Neuronal stem cell (in vitro differentiated cells): ENCODE results near the gene GPSM3.

Experiments
- DNase-seq: peaks from one replicate; pipeline ENCODE4 v3.0.0-alpha.2; 2013; ENCODE audit warnings: low spot score
- H2AFZ ChIP-seq: one replicate; pipeline ENCODE4 v1.6.1; 2013; ENCODE audit warnings: mild to moderate bottlenecking, low read length, inconsistent platforms
- H2AK5ac ChIP-seq: 2 replicates; pipeline ENCODE4 v1.6.1; 2013; ENCODE audit warnings: low read depth, mild to moderate bottlenecking, inconsistent platforms, low read length, moderate library complexity, mixed read lengths
- H2BK120ac ChIP-seq: 2 replicates; pipeline ENCODE4 v1.6.1; 2013; ENCODE audit warnings: low read depth, mild to moderate bottlenecking, inconsistent platforms, low read length, moderate library complexity, mixed read lengths
- H2BK12ac ChIP-seq: one replicate; pipeline ENCODE4 v1.6.1; 2013; ENCODE audit warnings: low read length, inconsistent platforms
- H2BK15ac ChIP-seq: 2 replicates; pipeline ENCODE4 v1.6.1; 2013; ENCODE audit warnings: mild to moderate bottlenecking, low read length, inconsistent platforms, mixed read lengths
- H2BK5ac ChIP-seq: one replicate; pipeline ENCODE4 v1.6.1; 2013; ENCODE audit warnings: inconsistent platforms, mild to moderate bottlenecking, low read length, moderate library complexity
- H3K14ac ChIP-seq: one replicate; pipeline ENCODE4 v1.6.1; 2013; ENCODE audit warnings: low read length, inconsistent platforms
- H3K18ac ChIP-seq: 2 replicates; pipeline ENCODE4 v1.6.1; 2013; ENCODE audit warnings: low read length, inconsistent platforms
- H3K23ac ChIP-seq: 2 replicates; pipeline ENCODE4 v1.6.1; 2013; ENCODE audit warnings: low read depth, mild to moderate bottlenecking, mixed read lengths, low read length, inconsistent platforms; ENCODE audit not compliant: poor library complexity
- H3K27ac ChIP-seq: replicated peaks from 3 replicates; pipeline ENCODE4 v1.5.1; 2013; ENCODE audit warnings: low read length, inconsistent platforms
- H3K27me3 ChIP-seq, 3 experiments: 2 replicates each; pipeline ENCODE4 v1.6.1; 2013; ENCODE audit warnings: low read length in 3 of 3, mild to moderate bottlenecking in 2 of 3, inconsistent platforms in 1 of 3, low read depth in 1 of 3, mixed read lengths in 1 of 3, moderate library complexity in 1 of 3; ENCODE audit not compliant: control insufficient read depth in 3 of 3, insufficient read depth in 3 of 3
- H3K36me3 ChIP-seq, 2 donors: replicated peaks in 1 of 2; 2 replicates each; pipeline ENCODE4 v1.6.1; 2013; ENCODE audit warnings: low read length in 2 of 2; ENCODE audit not compliant: control insufficient read depth in 2 of 2, insufficient read depth in 2 of 2
- H3K4ac ChIP-seq: 2 replicates; pipeline ENCODE4 v1.6.1; 2013; ENCODE audit warnings: inconsistent platforms, mild to moderate bottlenecking, low read length, moderate library complexity
- H3K4me1 ChIP-seq, 2 donors: 1 replicate in 1 of 2; 2 replicates in 1 of 2; pipeline ENCODE4 v1.6.1; 2013; ENCODE audit warnings: low read length in 2 of 2, low read depth in 1 of 2; ENCODE audit not compliant: control insufficient read depth in 2 of 2, insufficient read depth in 1 of 2
- H3K4me2 ChIP-seq: one replicate; pipeline ENCODE4 v1.6.1; 2013; ENCODE audit warnings: mild to moderate bottlenecking, low read length, inconsistent platforms; ENCODE audit not compliant: insufficient read depth, poor library complexity, severe bottlenecking
- H3K4me3 ChIP-seq, 2 donors: 2 replicates each; pipeline ENCODE4 v1.5.1; 2013; ENCODE audit warnings: low read length in 2 of 2, mild to moderate bottlenecking in 2 of 2, inconsistent platforms in 1 of 2, moderate library complexity in 1 of 2
- H3K79me1 ChIP-seq: one replicate; pipeline ENCODE4 v1.6.1; 2013; ENCODE audit warnings: low read depth, mild to moderate bottlenecking, inconsistent platforms, low read length, moderate library complexity
- H3K9ac ChIP-seq: one replicate; pipeline ENCODE4 v1.6.1; 2013; ENCODE audit warnings: mild to moderate bottlenecking, low read depth, low read length, inconsistent platforms; ENCODE audit not compliant: poor library complexity
- H3K9me3 ChIP-seq, 2 donors: replicated peaks in 1 of 2; 2 replicates each; pipeline versions ENCODE3 to v1.6.1; 2013; ENCODE audit warnings: low read length in 2 of 2, mild to moderate bottlenecking in 2 of 2, inconsistent platforms in 1 of 2, low read depth in 1 of 2, mixed read lengths in 1 of 2, moderate library complexity in 1 of 2; ENCODE audit not compliant: control insufficient read depth in 2 of 2, insufficient read depth in 1 of 2
- H4K8ac ChIP-seq: one replicate; pipeline ENCODE4 v1.6.1; 2013; ENCODE audit warnings: low read depth, mild to moderate bottlenecking, inconsistent platforms, low read length, moderate library complexity
- H4K91ac ChIP-seq: one replicate; pipeline ENCODE4 v1.6.1; 2013; ENCODE audit warnings: low read length, low read depth, mild to moderate bottlenecking, inconsistent platforms; ENCODE audit not compliant: poor library complexity
- WGBS, 2 donors: extraction: QIAGEN DNeasy Blood & Tissue Kit; methylation state at CpG; one replicate each; pipeline ENCODE4 v1.1.7; 2013; ENCODE audit warnings: missing lambda C conversion rate in 2 of 2, mixed read lengths in 1 of 2; ENCODE audit not compliant: insufficient read length in 2 of 2, insufficient replicate concordance in 1 of 2; ENCODE audit errors: extremely low coverage in 2 of 2; 5-methylcytosine and 5-hydroxymethylcytosine counted together

Gene GPSM3

GRCh38 chr6:32216285-32216684 is 23.8 kb upstream of the GPSM3 start:
- H3K23ac ChIP-seq = no peak overlapping the region
- no peak overlapping the region for H4K8ac ChIP-seq
- no peak overlapping the region for H2AK5ac ChIP-seq
- no peak overlapping the region for H2BK12ac ChIP-seq
- no peak overlapping the region for H3K4me2 ChIP-seq
- no peak overlapping the region for H2BK5ac ChIP-seq
- no peak overlapping the region for H4K91ac ChIP-seq
- no peak overlapping the region for H3K4ac ChIP-seq
- no peak overlapping the region for H3K18ac ChIP-seq
- peaks cover 0 to 37% (median 0%) of the 10 kb centered on the region in 3 experiments for H3K27me3 ChIP-seq
- no peaks in the 10 kb centered on the region for H3K4me1 ChIP-seq
- H3K9me3 ChIP-seq = no peaks in the 10 kb centered on the region
- H3K4me3 ChIP-seq = no peak overlapping the region
- DNase-seq = no peak
- no CpG with 5 or more reads among the region's 10 CpGs for WGBS, 2 donors
- no peak overlapping the region for H2BK120ac ChIP-seq
- no peak overlapping the region for H3K9ac ChIP-seq
- no peak overlapping the region for H2BK15ac ChIP-seq
- H2AFZ ChIP-seq = no peak overlapping the region
- H3K14ac ChIP-seq = no peak overlapping the region
- H3K79me1 ChIP-seq = no peaks in the 10 kb centered on the region
- H3K36me3 ChIP-seq = no peaks in the 10 kb centered on the region
- H3K27ac ChIP-seq = no peak overlapping the region

DNA sequence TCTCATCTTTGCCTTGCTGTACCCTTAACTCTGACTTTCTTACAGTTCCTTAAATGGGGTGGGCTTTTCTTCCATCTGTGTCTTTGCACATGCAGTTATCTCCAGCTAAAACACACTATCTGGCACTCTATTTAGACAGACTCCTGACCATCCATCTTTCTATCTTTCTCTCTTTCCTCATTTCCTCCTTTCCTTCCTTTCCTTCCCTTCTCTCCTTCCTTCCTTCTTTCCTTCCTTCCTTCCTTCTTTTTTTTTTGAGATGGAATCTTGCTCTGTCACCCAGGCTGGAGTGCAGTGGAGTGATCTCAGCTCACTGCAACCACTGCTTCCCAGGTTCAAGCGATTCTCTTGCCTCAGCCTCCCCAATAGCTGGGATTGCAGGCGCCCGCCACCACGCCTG is 23.2 kb upstream of the GPSM3 start:
- Histone ChIP-seq H3K23ac (no peak overlapping the region), H3K4me2 (no peak overlapping the region), H3K79me1 (no peaks in the 10 kb centered on the region), H2BK5ac (no peak overlapping the region), H2BK12ac (no peak overlapping the region), H3K27ac (no peak overlapping the region), H2BK15ac (no peak overlapping the region), H3K36me3 (no peaks in the 10 kb centered on the region), H3K4me1 (no peaks in the 10 kb centered on the region), H2AK5ac (no peak overlapping the region), H3K27me3 (peaks cover 0 to 37% (median 0%) of the 10 kb centered on the region in 3 experiments), H4K8ac (no peak overlapping the region), H2AFZ (no peak overlapping the region), H3K9me3 (no peaks in the 10 kb centered on the region), H3K4me3 (no peak overlapping the region), H3K18ac (no peak overlapping the region), H3K14ac (no peak overlapping the region), H2BK120ac (no peak overlapping the region), H4K91ac (no peak overlapping the region), H3K4ac (no peak overlapping the region), H3K9ac (no peak overlapping the region)
- no CpG with 5 or more reads among the region's 4 CpGs for WGBS, 2 donors
- DNase-seq = no peak

DNA sequence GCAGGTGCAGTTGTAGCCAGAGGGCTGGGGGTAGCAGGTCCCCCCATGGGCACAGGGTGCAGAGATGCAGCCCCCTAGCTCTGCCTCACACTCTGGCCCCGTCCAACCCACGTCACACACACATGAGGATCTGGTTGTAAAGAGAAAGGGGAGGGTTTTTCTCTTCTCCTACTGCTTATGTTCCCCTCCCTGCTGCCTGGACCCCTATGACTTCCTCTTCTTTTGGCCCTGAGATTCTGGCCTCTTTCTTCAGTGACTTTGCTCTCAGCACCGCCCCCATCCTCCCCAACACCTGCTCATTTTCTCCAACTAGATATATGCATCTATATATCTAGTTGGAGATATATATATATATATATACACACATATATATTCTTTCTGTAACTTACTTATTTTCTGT is 21.7 kb upstream of the GPSM3 start:
- Histone ChIP-seq H3K18ac (peak overlapping the region; percentile 52), H2BK5ac (no peak overlapping the region), H2BK12ac (no peak overlapping the region), H4K8ac (no peak overlapping the region), H3K4ac (no peak overlapping the region), H3K36me3 (no peaks in the 10 kb centered on the region), H3K4me1 (no peaks in the 10 kb centered on the region), H3K23ac (peak overlapping the region; percentile 14), H2BK15ac (no peak overlapping the region), H3K4me3 (no peak overlapping the region), H3K14ac (no peak overlapping the region), H3K27ac (no peak overlapping the region), H3K79me1 (no peaks in the 10 kb centered on the region), H2AK5ac (no peak overlapping the region), H3K27me3 (peaks cover 0 to 30% (median 0%) of the 10 kb centered on the region in 3 experiments), H4K91ac (no peak overlapping the region), H2AFZ (no peak overlapping the region), H3K9ac (peak overlapping the region; percentile 12), H2BK120ac (no peak overlapping the region), H3K9me3 (no peaks in the 10 kb centered on the region), H3K4me2 (no peak overlapping the region)
- WGBS, 2 donors = no CpG with 5 or more reads among the region's 3 CpGs
- no peak for DNase-seq

DNA sequence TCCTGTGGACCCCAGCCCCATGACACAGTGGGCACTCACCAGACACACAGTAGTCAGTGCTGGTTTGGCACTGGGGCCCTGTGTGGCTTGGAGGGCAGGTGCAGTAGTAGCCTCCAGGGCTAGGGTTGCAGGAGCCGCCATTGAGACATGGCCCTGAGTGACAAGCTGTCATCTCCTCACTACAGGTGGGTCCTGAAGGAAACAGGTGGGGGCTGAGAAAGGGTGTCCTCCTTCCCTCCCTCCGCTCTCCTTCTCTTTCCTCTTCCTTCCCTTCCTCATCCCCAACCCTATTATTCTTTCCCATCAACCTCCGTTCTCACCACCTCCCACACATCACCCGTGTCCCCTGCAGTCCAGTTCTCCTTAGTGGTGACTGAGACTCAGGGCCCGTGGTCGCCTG is 21.2 kb upstream of the GPSM3 start:
- Histone ChIP-seq H4K8ac (no peak overlapping the region), H3K9me3 (no peaks in the 10 kb centered on the region), H3K4me3 (peak overlapping the region in 1 of 2 donors; percentile 37), H2BK5ac (no peak overlapping the region), H3K27ac (no peak overlapping the region), H3K9ac (peak overlapping the region; percentile 34), H2AFZ (no peak overlapping the region), H4K91ac (no peak overlapping the region), H3K23ac (peak overlapping the region; percentile 14), H3K14ac (no peak overlapping the region), H3K4ac (no peak overlapping the region), H3K36me3 (no peaks in the 10 kb centered on the region), H2AK5ac (peak overlapping the region; percentile 38), H3K4me2 (no peak overlapping the region), H3K18ac (no peak overlapping the region), H2BK120ac (no peak overlapping the region), H3K27me3 (peaks cover 0 to 30% (median 0%) of the 10 kb centered on the region in 3 experiments), H2BK12ac (no peak overlapping the region), H3K4me1 (no peaks in the 10 kb centered on the region), H2BK15ac (no peak overlapping the region), H3K79me1 (no peaks in the 10 kb centered on the region)
- no peak for DNase-seq
- 100% methylated on average over 2 of the region's 6 CpGs; no CpG with 5 or more reads in 1 of the 2 donors for WGBS, 2 donors
